Measurements from ENCODE around the gene ARHGAP23. TPM values are rescaled to one million over a fixed set of nuclear protein-coding genes. Genes with fewer than 3 reads are reported as not detected.

The ARHGAP23 gene
- polyA plus RNA-seq, 1 donor from 2014 or later: 1.6 TPM

GRCh38 chr17:38403491-38403890, 24.8 kb upstream of the ARHGAP23 start:
- H3K27me3 ChIP-seq (ENCODE audit: insufficient read depth, low read depth, low read length): no peaks in the 10 kb centered on the region
- no peaks in the 10 kb centered on the region for H3K79me2 ChIP-seq (replicated peaks; ENCODE audit: insufficient read depth, low read length)
- no peak overlapping the region for H3K4me3 ChIP-seq (ENCODE audit: low read length)
- H3K9me2 ChIP-seq (ENCODE audit: insufficient read depth, low read length): no peaks in the 10 kb centered on the region
- H3K36me3 ChIP-seq (ENCODE audit: insufficient read depth, low read length): no peaks in the 10 kb centered on the region
- H3K27ac ChIP-seq (ENCODE audit: low read length): no peak overlapping the region
- no peak overlapping the region for H2AFZ ChIP-seq (ENCODE audit: low read depth, low read length)
- no peaks in the 10 kb centered on the region for H3K9me3 ChIP-seq (ENCODE audit: low read length)
- H3K9ac ChIP-seq (ENCODE audit: low read length): no peak overlapping the region
- no peaks in the 10 kb centered on the region for H4K20me1 ChIP-seq (ENCODE audit: insufficient read depth)
- TF ChIP-seq, protein P1, sequence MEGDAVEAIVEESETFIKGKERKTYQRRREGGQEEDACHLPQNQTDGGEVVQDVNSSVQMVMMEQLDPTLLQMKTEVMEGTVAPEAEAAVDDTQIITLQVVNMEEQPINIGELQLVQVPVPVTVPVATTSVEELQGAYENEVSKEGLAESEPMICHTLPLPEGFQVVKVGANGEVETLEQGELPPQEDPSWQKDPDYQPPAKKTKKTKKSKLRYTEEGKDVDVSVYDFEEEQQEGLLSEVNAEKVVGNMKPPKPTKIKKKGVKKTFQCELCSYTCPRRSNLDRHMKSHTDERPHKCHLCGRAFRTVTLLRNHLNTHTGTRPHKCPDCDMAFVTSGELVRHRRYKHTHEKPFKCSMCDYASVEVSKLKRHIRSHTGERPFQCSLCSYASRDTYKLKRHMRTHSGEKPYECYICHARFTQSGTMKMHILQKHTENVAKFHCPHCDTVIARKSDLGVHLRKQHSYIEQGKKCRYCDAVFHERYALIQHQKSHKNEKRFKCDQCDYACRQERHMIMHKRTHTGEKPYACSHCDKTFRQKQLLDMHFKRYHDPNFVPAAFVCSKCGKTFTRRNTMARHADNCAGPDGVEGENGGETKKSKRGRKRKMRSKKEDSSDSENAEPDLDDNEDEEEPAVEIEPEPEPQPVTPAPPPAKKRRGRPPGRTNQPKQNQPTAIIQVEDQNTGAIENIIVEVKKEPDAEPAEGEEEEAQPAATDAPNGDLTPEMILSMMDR (IDR thresholded peaks at IDR 0.05; ENCODE audit: poor library complexity, severe bottlenecking): no peak
- no peak for TF ChIP-seq RAD21 (conservative IDR thresholded peaks at IDR 0.05)
- TF ChIP-seq MXI1 (conservative IDR thresholded peaks at IDR 0.05; ENCODE audit: poor library complexity, severe bottlenecking): no peak
- no peak for TF ChIP-seq EZH2 (IDR thresholded peaks at IDR 0.05; ENCODE audit: borderline replicate concordance, insufficient read depth, low read length, poor library complexity, severe bottlenecking)
- TF ChIP-seq POLR2AphosphoS5 (IDR thresholded peaks at IDR 0.05): no peak
- no peak for TF ChIP-seq EP300 (conservative IDR thresholded peaks at IDR 0.05; ENCODE audit: poor library complexity, severe bottlenecking)
- no peak for TF ChIP-seq SMC3 (conservative IDR thresholded peaks at IDR 0.05; ENCODE audit: poor library complexity)
- TF ChIP-seq TAF1 (IDR thresholded peaks at IDR 0.05; ENCODE audit: low read depth): no peak
- TF ChIP-seq REST (IDR thresholded peaks at IDR 0.05; ENCODE audit: borderline replicate concordance): no peak
- H3F3A ChIP-seq (ENCODE audit: insufficient read depth, low read length, poor library complexity, severe bottlenecking): no peaks in the 10 kb centered on the region
- H3K4me2 ChIP-seq (ENCODE audit: low read length): no peak overlapping the region

GRCh38 chr17:38404174-38404943, 23.9 kb upstream of the ARHGAP23 start:
- Histone ChIP-seq H3F3A (ENCODE audit: insufficient read depth, low read length, poor library complexity, severe bottlenecking) (no peaks in the 10 kb centered on the region), H3K27me3 (ENCODE audit: insufficient read depth, low read depth, low read length) (no peaks in the 10 kb centered on the region), H3K9me2 (ENCODE audit: insufficient read depth, low read length) (no peaks in the 10 kb centered on the region), H2AFZ (ENCODE audit: low read depth, low read length) (no peak overlapping the region), H3K4me2 (ENCODE audit: low read length) (no peak overlapping the region), H3K9ac (ENCODE audit: low read length) (no peak overlapping the region), H3K36me3 (ENCODE audit: insufficient read depth, low read length) (no peaks in the 10 kb centered on the region), H3K79me2 (replicated peaks; ENCODE audit: insufficient read depth, low read length) (no peaks in the 10 kb centered on the region), H3K4me3 (ENCODE audit: low read length) (no peak overlapping the region), H4K20me1 (ENCODE audit: insufficient read depth) (no peaks in the 10 kb centered on the region), H3K27ac (ENCODE audit: low read length) (no peak overlapping the region), H3K9me3 (ENCODE audit: low read length) (no peaks in the 10 kb centered on the region)
- TF ChIP-seq RAD21 (conservative IDR thresholded peaks at IDR 0.05) (no peak), TAF1 (IDR thresholded peaks at IDR 0.05; ENCODE audit: low read depth) (no peak), SMC3 (conservative IDR thresholded peaks at IDR 0.05; ENCODE audit: poor library complexity) (no peak), REST (IDR thresholded peaks at IDR 0.05; ENCODE audit: borderline replicate concordance) (no peak), MXI1 (conservative IDR thresholded peaks at IDR 0.05; ENCODE audit: poor library complexity, severe bottlenecking) (no peak), EP300 (conservative IDR thresholded peaks at IDR 0.05; ENCODE audit: poor library complexity, severe bottlenecking) (no peak), POLR2AphosphoS5 (IDR thresholded peaks at IDR 0.05) (no peak), EZH2 (IDR thresholded peaks at IDR 0.05; ENCODE audit: borderline replicate concordance, insufficient read depth, low read length, poor library complexity, severe bottlenecking) (no peak)
- TF ChIP-seq, protein P1 (IDR thresholded peaks at IDR 0.05; ENCODE audit: poor library complexity, severe bottlenecking): no peak

Measured in neural cell (in vitro differentiated cells).